NCI-H187 treated with DMSO at 0.1 percent for 48 hours (cell line): ENCODE measurements around the gene MMP25.

ENCODE experiments used
- DNase-seq: peaks from one replicate; lab custom pipeline; 2025; lab: John Stamatoyannopoulos, UW

Gene MMP25

DNA sequence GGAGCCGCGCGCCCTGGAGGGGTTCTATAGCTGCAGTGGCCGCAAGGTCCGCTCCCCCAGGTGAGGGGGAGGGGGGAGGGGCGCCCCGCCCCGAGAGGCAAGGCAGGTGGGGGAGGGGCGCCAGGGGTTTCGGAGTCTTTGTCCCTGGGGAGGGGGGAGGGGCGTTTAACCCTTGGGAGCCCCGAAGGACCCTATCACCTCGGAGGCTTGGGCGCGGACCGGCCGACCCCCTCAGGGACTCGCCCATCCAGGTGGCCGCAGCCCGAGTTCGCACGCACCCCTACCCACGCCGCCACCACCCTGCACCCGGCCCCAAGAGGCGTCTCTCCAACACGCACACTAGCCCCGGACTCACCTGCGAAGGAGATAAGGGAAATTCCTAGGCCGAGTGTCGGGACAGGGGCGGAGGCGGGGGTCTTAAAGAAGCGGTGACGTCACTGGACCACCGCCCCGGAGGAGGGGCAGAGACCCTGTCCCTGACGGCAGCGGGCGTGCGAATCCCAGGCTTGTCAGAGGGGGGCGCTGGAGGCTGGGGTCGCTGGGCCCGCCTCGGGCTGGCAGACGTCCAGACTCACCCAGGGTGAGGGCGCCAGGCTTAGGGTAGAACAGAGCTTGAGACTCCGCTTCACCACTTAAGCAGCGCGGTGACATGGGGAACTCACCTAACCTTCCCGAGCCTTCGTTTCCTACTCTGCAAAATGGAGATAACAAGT lies 28.4 kb upstream of the MMP25 start, which contains the start of gene CLDN6:
Gene CLDN6 (minus strand): TSS at position 390 of the 713 bp plus-strand sequence. CDS start 2,162 bp downstream, outside the sequence.
- no peak for DNase-seq

DNA sequence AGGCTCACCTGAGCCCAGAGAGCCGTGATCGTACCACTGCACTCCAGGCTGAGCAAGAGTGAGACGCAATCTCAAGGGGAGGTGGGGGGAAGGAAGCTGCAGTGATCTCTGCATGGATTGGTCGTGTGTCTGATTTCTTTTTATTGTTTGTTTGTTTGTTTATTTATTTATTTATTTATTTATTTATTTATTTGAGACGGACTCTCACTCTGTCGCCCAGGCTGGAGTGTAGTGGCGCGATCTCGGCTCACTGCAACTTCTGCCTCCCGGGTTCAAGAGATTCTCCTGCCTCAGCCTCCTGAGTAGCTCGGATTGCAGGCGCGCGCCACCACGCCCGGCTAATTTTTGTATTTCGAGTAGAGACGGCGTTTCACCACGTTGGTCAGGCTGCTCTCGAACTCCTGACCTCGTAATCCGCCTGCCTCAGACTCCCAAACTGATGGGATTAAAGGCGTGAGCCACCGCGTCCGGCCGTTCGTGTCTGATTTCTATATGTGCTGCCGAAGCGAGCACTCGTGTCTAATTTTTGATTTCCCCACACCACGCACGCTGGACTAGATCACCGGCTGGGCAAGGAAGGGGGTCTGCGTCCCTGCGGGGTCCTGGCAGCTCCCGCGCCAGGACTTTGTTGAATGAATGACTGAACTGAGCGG lies 26.6 kb upstream of the MMP25 start:
- no peak for DNase-seq

DNA sequence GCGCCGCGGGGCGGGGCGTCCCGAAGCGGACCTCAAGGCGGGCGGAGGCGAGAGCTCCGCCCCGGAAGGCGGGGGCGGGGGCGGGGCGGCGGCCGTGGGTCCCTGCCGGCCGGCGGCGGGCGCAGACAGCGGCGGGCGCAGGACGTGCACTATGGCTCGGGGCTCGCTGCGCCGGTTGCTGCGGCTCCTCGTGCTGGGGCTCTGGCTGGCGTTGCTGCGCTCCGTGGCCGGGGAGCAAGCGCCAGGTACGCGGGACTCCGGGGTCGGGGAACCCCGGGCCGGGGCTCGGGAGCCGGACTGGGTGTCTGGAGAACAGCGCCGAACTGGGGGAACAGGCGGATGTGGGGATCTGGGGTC lies 26.1 kb upstream of the MMP25 start, which contains the start of gene TNFRSF12A:
Gene TNFRSF12A (plus strand): TSS at position 122 of the 357 bp plus-strand sequence. CDS start 30 bp downstream, at position 152.
- DNase-seq, result no peak

DNA sequence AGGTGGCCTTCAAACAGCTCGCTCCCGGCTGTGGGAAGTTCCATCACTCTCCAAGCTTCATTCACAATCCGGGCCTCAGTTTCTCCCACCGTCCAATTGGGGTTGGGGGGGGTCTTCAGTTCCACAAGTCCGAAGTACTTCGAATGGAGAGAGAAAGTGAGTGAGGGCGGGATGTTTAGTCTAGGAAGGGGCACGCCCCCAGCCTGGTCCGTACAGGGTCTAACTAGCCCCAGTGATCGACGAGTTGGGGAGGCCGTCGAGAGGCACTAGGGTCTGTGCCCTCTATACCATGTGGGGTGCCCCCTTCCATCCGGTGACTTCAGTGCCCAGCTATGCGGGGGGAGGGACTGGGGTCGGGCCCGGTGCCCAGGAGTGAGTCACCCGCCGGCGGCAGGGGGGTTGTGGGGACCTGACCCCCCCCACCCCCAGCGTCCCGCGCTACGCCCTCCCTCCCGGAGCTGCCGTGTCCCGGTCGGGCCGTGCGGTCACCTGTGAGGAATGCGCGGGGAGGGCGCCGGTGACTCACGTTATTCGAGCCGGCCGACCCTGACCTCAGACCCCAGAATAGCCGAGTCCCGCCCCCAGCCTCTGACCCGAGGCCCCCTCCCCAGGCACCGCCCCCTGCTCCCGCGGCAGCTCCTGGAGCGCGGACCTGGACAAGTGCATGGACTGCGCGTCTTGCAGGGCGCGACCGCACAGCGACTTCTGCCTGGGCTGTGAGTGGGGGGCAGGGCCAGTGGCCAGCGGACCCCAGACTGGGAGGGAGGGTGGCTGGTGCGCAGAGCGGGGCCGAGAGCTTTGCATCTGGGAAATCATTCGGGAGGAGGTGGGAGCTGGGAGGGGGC lies 25.5 kb upstream of the MMP25 start:
- no peak for DNase-seq

DNA sequence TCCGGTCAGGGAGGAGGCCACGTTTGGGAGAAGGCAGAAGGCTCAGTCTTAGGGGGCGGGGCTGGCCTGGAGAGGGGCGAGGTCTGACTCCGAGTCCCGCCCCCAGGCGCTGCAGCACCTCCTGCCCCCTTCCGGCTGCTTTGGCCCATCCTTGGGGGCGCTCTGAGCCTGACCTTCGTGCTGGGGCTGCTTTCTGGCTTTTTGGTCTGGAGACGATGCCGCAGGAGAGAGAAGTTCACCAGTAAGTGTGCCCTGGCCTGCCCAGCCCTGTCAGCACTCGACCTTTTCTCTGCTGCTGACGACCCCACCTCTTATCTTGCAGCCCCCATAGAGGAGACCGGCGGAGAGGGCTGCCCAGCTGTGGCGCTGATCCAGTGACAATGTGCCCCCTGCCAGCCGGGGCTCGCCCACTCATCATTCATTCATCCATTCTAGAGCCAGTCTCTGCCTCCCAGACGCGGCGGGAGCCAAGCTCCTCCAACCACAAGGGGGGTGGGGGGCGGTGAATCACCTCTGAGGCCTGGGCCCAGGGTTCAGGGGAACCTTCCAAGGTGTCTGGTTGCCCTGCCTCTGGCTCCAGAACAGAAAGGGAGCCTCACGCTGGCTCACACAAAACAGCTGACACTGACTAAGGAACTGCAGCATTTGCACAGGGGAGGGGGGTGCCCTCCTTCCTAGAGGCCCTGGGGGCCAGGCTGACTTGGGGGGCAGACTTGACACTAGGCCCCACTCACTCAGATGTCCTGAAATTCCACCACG lies 24.7 kb upstream of the MMP25 start:
- DNase-seq, result no peak

DNA sequence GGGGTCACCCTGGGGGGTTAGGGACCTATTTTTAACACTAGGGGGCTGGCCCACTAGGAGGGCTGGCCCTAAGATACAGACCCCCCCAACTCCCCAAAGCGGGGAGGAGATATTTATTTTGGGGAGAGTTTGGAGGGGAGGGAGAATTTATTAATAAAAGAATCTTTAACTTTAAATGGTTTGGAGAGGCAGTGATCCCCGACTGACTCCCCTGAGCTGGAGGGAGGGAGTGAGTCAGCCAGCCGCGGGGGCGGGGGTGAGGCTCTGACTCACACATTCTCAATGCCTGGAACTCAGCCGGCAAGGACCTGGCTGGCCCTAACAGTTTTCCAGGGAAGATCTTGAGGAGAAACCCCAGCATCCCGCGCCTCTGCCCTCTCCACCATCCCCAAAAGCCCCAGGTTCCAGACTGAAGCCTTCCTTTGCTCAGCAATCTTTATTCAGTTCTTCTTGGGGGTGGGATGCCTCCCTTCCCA lies 24.1 kb upstream of the MMP25 start:
- no peak for DNase-seq

- DNase-seq, result no peak
These were observed 23.5 kb upstream of the MMP25 start for GRCh38 chr16:3022684-3023414.

GRCh38 chr16:3023415-3023668 lies 23.0 kb upstream of the MMP25 start:
- DNase-seq, result no peak

- peak; percentile 92 for DNase-seq
These were observed 22.5 kb upstream of the MMP25 start, which contains the start of the genes HCFC1R1 and THOC6 for GRCh38 chr16:3023669-3024478. Gene HCFC1R1 (minus strand): TSS chr16:3023942. CDS start chr16:3023941, 1 bp downstream. Gene THOC6 (plus strand): TSS chr16:3024035. CDS start chr16:3024327, 292 bp downstream.

DNA sequence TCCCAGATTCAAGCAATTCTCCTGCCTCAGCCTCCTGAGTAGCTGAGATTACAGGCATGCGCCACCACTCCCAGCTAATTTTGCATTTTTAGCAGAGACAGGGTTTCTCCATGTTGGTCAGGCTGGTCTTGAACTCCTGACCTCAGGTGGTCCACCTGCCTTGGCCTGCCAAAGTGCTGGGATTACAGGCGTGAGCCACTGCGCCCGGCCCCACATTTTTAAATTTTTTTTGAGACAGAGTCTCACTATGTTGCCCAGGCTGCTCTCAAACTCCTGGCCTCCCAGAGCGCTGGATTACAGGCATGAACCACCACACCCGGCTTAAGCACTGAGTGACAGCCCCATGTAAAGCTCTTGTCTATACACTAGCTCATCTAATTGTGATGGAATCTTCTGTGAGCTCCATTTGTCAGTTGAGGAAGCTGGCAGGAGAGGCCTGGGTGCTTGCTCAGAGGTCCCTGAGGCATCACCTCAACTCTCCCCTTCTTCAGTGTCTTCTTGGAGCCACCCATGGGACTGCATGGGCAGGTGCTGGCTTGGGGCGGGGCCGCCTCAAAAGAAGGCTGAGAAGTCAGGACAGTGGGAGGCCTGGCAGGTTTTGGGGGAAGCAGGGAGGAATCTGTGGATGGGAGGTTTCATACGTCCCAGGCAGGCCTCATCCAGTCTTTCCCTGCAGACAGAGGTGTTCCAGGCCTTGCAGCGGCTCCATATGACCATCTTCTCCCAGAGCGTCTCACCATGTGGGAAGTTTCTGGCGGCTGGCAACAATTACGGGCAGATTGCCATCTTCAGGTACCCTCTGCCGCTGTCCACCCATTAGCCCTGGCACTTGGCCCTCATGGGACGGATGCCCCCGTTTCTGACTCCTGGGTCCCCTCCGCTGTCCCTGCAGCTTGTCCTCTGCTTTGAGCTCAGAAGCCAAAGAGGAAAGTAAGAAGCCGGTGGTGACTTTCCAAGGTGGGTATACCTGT lies 21.0 kb upstream of the MMP25 start:
- DNase-seq, result no peak

GRCh38 chr16:3026003-3026378 lies 20.4 kb upstream of the MMP25 start:
- no peak for DNase-seq

DNA sequence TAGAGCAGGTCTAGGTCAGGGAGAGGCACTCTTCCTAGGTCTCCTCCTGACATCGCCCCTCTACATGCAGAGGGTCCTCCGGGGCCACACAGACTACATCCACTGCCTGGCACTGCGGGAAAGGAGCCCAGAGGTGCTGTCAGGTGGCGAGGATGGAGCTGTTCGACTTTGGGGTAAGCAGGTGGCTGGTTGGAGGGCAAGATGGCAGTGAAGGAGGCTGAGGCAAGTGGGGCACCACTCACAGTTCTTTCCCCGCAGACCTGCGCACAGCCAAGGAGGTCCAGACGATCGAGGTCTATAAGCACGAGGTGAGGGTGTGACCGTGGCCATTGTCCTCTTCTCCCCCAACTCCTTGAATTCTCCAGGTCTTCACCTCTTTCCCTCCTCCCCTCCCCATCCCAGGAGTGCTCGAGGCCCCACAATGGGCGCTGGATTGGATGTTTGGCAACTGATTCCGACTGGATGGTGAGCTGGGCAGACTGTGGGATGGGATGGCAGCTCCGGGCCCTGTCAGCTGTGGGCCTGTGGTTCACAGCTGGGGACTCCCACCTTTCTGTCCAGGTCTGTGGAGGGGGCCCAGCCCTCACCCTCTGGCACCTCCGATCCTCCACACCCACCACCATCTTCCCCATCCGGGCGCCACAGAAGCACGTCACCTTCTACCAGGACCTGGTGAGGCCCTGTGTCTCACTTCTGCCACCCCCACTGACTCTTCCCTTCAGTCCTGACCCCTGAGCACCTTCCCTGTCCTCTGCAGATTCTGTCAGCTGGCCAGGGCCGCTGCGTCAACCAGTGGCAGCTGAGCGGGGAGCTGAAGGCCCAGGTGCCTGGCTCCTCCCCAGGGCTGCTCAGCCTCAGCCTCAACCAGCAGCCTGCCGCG lies 19.5 kb upstream of the MMP25 start:
- DNase-seq, result no peak

GRCh38 chr16:3027489-3027795 lies 18.9 kb upstream of the MMP25 start:
- DNase-seq, result no peak

DNA sequence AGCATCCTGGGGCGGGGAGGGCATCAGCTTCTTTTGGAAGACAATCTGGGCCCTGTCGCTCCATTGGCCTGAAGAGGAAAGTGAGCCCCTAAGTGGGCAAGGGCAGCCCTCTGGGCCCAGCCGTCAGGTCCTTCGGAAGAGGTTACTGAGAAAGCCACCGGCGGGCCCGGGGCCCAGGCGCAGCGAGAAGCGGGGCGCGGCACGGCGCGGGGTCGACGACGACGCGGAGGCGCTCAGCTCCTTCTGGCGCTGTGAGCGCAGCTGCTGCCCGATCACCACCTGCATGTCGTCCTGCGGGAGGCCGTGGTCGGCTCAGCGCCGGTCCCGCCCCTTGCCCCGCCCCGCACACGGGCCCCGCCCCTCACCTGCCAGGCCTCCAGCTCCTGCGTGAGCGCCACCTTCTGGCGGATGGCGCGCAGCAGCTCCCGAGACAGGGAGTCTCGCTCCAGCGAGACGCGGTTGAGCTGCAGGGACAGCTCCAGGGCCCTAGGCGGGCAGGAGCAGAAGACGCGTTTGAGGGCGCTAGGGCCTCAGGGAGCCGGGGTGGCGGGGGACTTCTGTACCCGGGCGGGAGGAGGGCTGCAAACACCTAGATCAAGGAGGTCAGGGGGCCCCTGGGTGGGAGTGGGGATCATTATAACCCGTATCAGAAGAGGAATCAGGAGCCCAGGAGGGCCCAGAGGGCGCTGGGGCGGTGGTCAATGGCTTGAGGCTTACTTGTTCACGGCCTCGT lies 18.2 kb upstream of the MMP25 start:
- DNase-seq, result peak; percentile 65

DNA sequence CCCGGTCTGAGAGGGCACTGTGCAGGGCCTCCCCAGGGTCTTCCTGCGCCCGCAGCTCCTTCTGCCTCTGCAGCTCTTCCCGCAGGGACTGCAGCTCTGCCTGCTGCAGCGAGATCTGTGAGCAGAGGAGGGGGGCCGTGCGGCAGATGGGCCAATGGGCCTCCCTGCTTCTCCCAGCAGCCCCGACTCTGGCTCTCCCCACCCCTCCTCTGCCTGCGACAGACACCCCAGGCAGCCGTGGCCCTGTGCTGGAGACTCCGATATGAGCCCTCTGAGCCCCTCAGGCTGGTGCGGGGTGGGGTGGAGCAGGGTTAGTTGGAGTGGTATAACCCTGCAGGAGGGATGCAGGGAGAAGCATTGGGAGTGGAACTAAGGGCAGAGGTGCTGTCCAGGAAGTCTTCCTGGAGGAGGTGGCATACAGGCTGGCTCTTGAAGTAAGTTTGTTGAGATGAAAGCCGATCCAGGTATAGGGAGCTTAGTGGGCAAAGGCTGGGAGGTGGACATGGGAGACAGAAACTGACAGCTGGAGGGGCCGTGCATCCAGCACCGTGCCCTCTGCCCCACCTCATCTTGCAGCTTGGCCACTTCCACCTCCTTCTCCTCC lies 17.5 kb upstream of the MMP25 start:
- no peak for DNase-seq

- no peak for DNase-seq
These were observed 16.7 kb upstream of the MMP25 start for GRCh38 chr16:3029491-3030221.
